Uterus (tissue), 2 donors: ENCODE data around the gene HS3ST6.

Experiments
- POLR2A ChIP-seq, 2 donors: fragments of 450-650 bp; IDR thresholded peaks; one replicate each; pipeline ENCODE4 v1.6.1; 2016; ENCODE audit warnings: antibody characterized with exemption in 2 of 2, mild to moderate bottlenecking in 1 of 2, moderate library complexity in 1 of 2
- TF ChIP-seq, protein P1 (sequence below), 4 experiments: fragments of 200-600 bp in 2 of 4; fragments of 450-650 bp in 2 of 4; sonication (generic) in 2 of 4; IDR thresholded peaks; one replicate each; pipeline ENCODE4 v1.5.1; 2016 to 2019; ENCODE audit warnings: antibody characterized with exemption in 4 of 4, mild to moderate bottlenecking in 2 of 4, moderate library complexity in 1 of 4

DNA sequence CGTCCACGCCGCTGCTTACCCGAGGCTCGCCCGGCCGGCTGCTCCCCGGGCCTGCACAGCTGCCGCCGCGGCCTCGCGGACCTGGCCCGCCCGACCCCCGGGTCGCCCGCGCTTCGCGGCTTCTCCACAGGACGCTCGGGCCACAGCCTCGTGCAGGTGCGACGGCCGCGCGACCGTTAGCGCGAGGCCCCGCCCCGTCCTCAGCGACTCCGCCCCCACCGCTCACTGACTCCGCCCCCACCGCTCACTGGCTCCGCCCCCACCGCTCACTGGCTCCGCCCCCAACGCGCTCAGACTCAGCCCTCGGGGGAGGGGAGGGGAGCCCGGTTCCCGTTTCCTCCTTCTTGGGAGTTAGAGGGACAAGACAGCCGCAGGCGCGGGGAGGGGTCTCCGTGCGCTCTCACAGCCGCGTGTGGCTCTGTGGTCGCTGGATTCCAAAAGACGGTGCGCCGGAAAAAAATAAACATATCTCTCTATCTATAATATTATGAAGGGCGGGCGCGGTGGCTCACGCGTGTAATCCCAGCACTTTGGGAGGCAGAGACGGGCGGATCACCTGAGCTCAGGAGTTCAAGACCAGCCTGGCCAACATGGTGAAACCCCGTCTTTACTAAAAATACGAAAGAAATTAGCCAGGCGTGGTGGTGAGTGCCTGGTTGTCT, 46.1 kb downstream of the HS3ST6 start, which contains the start of gene MEIOB:
- TF ChIP-seq, protein P1, sequence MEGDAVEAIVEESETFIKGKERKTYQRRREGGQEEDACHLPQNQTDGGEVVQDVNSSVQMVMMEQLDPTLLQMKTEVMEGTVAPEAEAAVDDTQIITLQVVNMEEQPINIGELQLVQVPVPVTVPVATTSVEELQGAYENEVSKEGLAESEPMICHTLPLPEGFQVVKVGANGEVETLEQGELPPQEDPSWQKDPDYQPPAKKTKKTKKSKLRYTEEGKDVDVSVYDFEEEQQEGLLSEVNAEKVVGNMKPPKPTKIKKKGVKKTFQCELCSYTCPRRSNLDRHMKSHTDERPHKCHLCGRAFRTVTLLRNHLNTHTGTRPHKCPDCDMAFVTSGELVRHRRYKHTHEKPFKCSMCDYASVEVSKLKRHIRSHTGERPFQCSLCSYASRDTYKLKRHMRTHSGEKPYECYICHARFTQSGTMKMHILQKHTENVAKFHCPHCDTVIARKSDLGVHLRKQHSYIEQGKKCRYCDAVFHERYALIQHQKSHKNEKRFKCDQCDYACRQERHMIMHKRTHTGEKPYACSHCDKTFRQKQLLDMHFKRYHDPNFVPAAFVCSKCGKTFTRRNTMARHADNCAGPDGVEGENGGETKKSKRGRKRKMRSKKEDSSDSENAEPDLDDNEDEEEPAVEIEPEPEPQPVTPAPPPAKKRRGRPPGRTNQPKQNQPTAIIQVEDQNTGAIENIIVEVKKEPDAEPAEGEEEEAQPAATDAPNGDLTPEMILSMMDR (IDR thresholded peaks at IDR 0.05): no peak
- no peak for TF ChIP-seq POLR2A (IDR thresholded peaks at IDR 0.05)
